Measurements from ENCODE around the gene MVB12B.

Gene MVB12B

DNA sequence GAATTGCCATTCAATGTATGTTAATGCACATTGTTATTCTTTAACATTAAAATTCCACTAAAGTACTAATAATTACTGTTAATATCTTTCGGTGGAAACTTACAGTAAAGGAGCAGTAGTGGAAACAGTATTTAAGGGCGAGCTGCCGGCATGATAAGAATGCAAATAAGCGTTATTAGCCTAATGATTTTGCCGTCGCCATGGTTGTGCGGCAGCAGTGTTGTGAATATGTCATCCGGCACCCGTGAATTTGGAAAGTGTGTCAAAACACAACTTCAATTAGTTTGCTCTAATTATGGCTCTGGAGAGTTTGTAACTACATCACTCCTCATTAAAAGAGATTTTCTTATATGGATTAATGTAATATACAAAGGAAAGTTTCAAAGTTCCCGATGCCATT, 81.4 kb downstream of the MVB12B start:
- no peak for DNase-seq (ENCODE audit: low read depth)

DNA sequence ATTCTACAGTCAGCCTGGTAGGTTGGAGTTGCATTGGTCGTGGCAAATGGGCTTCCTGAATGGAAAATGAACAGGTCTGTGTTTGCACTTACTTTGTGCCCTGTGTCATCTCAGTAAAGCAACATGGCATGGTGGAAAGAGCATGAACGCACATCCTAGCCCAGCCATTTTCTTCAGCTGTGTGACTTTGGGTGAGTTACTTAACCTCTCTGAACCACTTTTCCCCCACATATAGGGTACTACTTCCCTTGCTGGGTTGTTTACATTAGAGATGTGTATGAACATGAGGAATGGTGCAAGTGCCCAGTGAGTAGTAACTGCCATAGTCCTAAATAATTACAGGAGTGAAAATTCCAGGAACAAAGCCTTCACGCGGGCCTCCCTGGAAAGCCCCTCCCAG, 83.6 kb downstream of the MVB12B start:
- no peak for DNase-seq (ENCODE audit: low read depth)

DNA sequence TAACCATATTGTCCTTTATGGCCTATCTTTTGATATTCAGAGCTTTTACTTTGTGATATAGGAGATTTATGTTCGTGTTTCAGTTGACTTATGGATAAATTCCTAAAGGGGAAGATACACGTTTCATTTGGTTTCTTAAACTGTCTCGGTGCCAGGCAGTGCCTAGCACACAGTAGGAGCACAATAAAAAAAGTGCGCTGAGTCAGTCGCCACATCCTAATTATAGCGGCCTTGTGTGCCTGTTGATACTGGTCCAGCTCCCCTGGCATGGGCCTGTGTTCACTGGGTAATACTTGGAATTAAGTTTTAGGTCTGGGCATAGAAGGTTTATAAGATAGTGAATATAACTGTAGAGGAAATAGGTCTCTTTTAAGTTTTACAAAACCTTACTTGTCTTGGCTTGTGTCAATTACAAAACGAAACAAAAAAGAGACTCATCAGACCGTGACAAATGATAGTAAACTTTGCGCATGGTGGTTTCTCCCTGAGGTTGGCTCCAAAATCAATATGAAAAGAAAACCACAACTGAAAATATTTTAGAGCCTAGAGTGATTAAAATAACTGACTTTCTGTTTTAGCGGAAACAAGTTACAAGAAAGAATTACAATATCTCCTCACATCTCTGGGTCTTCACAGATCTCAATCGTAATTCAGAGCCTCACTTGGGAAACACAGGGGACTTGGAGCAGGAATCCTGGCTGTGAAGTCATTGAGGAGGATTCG, 84.8 kb downstream of the MVB12B start:
- DNase-seq (ENCODE audit: low read depth): no peak

DNA sequence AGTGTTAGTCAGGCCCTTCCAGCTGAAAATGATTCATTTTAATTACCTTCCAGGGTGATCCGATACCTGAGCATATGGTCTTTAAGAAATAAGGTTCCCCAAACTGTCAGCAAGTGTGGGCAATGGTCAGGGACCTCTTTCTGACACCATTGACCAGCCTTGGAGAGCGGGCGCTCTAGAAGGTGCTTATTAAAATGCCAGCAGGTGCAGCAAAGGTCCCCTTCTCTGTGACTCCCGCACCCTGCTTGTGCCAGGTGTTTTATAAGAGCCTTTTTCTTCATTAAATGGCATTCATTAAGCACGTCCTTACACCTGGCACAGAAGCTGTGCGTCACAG, 85.3 kb downstream of the MVB12B start:
- DNase-seq (ENCODE audit: low read depth): no peak

DNA sequence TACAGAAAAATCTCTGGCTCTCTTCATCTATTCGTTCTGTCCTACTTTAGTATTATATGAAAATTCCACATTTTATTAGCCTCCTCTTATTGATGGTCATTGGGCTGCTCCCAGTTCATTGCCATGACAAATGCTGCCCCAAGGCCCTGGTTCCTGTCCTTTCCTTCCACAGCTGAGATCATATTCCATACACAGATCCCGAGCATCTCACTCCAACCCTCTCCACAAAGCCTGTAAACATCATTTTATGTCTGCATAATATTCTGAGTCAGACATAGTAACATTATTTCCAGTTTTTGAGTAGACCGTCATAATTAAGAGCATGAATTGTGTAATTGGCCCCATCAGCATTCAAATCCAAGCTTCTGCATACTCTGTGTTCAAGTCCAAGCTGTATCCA, 86.3 kb downstream of the MVB12B start:
- DNase-seq (ENCODE audit: low read depth): no peak

DNA sequence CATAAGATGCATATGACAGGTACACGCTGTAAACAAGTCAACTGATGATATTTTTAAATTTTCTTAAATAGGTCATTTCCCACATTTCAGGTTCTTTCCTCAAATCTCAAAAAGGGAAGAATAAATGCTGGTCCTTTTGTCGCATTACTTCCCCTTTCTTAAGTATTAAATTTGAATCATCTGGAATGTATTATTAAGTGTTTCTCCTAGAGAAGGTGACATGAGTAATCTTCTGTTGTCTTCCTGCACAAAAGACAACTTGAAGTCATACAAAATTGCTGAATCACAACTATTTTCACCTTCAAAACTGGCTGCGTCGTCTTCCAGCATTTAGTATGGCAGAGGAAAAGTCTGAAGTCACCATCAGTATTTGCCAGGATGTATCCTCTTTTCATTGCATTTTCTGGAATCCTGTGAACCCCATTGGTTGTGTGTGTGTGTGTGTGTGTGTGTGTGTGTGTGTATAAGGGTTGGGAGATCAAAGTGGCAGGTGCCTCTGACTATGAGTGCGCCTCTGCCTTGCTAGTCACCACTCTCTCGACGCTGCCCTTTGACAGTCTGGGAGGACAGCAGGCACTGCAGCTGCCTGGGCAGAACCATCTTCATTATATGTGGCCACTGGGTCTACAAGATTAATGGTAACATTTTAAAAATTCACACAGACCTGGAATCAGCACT, 86.9 kb downstream of the MVB12B start:
- DNase-seq (ENCODE audit: low read depth): no peak

DNA sequence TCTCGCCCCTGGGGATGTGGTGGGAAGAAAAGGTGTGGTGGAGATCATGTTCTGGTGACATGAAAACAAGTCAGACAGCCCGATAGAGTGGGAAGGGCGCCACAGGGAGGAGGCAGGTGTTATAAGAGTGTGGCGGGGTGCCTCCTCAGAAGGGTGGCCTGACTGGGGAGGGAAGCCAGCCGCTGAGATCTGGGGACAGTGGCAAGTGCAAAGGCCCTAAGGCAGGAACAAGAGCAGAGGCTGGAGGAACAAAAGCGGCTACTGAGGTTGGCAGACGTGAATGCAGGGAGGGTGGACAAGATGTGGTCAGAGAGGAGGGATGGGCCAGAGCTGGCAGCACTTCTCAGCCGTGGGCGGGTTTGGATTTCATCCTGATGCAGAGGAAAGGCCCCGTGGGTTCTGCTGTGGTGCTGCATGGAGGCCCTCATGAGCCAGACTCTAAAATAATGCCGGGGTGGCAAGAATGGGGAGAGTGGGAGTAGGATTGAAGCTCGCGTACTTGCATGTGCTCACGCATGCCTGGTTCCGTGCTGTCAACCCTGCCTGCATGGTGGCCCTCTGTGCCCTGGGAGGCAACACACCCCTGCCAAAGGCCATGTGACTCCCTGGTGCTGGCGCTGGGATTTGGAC, 89.2 kb downstream of the MVB12B start:
- DNase-seq (ENCODE audit: low read depth): no peak

DNA sequence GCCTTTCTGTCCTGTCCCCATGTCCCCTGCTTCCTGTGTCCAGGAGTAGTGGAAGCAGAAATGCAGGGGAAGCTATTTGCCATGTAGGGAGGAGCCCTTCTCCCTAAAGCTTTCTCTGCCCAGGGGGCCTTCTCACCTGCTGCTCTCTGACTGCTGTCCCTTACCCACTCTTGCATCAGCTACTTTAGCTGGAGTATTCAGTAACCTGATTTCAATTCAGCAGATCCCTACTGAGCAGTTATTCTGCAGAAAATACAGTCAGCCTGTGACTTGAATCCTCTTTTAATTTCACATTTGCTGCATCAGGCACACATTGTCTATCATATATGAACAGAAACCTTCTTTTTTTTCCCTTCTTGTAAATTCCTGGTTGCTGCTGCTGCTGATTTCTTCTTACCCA, 90.4 kb downstream of the MVB12B start:
- no peak for DNase-seq (ENCODE audit: low read depth)

DNA sequence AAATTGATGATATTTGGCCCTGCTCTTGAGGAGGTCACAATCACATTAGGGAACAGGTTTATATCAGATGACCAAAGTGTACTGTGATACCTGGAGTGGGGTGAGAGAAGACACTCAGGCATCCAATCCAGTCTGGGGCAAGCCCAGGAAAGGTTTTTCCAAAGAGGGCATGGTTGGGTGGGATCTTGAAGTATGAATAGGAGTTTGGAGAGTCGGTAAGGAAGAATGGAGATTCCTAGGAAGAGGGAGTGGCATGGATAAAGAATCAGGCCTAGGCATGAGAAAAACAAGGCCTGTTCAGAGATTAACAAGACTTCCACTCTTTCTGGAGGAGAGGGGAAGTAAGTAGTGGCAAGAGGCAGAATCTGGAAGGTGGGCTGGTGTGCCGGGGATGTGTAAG, 91.1 kb downstream of the MVB12B start:
- no peak for DNase-seq (ENCODE audit: low read depth)

DNA sequence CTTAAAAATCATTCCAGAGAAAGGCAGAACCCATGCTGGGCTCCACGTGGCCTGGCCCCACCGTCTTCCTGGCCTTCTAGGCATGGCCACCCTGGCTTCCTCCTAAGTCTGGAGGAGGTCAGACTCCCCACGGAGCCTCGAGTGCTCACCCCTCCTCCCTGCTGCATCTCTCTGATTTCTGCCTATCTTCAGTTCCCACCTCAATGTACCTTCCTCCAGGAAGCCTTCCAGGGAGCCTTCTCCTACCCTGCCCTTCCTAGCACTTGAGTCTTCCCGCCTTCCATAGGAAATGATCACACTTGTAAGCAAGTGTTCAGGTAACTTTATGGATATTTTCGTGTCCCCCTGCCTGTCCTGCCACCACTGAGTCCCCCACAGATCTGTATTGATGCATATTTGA, 92.0 kb downstream of the MVB12B start:
- no peak for DNase-seq (ENCODE audit: low read depth)

DNA sequence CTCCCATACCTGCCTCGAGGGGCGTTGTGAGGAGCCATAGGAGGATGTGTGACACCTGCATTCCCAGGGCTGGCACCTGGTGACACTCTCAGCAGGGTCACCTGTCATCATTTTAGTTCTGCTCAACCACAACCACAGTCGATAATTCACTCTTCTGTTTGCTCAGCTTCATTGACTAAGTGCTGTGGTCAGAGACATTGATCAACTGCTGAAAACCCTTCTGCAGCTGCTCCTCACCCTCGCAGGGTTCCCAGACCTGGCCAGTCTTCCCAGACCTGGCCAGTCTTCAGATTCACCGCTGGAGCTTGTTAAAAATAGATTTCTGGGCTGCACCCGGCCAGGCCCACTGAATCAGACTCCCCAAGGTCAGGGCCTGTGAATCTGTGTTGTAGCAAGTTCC, 92.8 kb downstream of the MVB12B start:
- DNase-seq (ENCODE audit: low read depth): no peak

DNA sequence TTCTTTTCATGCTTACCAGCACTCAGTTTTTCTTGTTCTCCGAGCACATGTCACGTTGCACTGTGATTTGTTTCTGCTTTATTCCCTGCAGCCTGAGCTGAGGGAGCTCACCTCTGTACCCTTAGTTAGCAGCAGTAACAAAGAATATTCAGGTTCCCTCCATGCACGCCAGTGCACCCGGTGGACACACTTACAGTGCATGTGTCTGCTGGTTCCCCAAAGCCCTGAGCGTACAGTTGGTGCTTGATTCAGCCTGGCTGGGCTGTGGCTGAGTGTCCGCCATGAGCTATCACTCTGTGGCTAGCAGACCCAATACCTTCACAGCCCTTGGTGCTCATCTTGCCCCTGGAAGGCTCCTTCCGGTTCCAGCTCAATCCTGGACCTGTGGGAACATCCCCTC, 93.5 kb downstream of the MVB12B start:
- no peak for DNase-seq (ENCODE audit: low read depth)

DNA sequence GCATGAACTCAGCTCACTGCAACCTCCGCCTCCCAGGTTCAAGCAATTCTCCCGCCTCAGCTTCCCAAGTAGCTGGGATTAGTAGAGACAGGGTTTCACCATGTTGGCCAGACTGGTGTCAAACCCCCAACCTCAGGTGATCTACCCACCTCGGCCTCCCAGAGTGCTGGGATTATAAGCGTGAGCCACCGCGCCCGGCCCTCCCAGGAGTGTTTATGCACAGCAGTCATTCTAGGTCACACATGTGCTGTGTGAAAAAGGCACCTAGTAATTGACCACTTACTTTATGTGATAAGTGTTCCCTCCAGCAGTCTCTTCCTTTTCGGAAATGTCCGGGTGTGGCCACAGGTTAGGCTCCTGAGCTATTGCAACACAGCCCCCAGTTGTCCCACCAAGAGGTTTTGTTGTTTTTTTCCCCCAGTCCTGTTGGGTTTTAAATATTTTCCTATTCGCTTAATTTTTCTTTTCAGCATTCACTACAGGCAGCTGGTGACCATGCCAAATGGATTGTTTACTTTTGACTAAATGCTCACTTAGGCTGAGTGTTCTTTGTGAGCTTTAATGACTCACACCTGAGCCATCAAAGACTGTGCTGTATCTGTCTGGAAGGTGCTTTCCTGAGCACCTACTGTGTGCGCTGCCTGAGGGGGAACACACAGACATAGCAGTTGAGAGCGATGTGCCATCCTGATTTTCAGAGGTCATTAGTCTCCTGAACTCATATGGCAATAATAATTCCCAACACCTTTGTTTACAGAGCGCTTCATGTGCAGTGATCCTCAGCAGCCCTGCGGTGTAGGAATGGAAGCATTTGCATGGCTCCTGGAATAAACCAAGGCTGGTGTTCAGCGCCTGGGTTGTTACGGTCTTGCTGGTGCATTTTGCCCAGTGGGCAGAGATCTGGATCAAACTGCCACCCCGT, 94.3 kb downstream of the MVB12B start:
- no peak for DNase-seq (ENCODE audit: low read depth)

DNA sequence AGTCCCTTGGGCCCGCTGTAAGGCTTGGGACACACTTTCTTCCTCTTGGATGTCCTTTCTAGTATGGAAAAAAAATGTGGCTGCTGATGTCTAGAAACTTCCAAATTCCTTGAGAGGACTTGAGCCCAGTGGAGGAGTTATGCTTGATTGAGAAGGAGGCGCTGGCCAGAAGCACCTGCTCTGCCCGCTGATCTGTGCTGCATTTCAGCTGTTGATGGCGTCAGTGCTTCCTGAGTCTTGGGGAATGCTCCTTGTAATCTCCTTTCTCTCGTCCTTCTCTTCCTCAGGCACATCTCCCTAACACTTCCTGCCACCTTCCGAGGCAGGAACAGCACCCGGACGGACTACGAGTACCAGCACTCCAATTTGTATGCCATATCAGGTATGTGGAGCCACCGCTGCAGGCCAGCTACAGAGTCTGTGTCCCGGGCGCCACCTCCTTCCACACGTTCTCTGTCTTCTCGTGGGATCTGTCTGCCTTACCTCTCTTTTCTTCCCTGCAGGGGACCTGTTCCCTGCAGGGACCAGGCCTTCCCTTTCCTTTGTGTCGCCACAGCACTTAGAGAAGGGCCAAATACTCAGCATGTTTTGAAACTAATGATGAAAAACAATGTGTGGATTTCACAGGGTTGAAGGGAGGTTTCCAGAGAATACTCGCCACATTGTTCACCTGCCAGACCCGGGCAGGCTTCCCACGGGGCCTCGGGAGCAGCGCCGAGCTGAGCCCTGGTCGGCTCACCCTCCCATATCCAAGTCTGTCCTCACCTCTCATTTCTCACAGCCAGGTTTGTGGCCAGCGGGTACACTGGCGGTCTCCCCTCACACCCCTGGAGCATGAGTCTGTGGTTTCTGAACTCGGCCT, 95.2 kb downstream of the MVB12B start:
- no peak for DNase-seq (ENCODE audit: low read depth)

DNA sequence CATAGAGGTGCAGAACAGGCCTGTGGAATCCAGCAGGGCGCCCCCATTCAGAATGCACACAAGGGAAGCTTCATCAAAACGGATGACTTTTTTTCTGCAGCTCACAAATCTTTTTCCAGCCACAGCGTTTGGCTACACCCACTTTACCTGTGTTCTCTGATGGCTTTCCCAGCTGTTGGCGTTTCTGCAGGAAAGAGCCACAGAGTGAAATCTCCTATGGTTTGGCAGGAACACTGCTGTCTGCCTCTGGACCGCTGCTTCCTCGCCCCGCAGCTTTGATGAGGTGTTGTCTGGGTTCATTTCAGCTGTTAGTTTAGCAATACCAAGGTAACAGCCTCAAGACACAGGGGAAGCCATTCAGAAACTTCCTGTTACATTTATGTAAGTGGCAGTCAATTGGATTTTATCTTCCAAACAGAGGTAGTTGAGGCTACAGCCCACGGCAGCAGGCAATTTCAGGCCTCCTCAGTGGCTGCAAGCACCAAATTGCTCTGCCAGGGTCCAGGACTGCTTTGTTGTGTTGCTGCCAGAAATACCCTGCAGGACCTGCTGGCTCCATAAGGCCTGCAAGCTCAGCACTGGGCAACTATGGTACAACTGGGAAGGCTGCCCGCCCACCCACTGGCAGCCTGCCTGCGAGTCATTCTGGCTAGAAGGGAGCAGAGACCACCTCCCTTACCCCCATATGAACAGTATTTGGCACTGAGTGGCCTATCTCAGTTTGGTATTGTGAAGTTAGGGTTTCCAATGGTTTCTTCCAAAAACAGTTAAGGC, 96.7 kb downstream of the MVB12B start:
- no peak for DNase-seq (ENCODE audit: low read depth)

DNA sequence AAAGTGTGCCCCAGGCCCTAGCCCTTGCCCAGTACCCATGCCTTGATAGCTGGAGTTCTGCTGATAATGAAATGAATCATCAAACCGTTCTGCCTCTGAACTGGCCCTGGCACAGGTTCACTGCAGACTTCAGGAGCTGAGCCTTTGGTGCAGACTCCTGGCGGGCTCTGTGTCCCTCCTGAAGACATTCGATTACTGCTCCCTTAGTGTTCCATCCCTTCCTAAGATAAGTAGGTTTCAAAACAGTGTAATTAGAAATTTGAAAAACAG, 97.2 kb downstream of the MVB12B start:
- no peak for DNase-seq (ENCODE audit: low read depth)

DNA sequence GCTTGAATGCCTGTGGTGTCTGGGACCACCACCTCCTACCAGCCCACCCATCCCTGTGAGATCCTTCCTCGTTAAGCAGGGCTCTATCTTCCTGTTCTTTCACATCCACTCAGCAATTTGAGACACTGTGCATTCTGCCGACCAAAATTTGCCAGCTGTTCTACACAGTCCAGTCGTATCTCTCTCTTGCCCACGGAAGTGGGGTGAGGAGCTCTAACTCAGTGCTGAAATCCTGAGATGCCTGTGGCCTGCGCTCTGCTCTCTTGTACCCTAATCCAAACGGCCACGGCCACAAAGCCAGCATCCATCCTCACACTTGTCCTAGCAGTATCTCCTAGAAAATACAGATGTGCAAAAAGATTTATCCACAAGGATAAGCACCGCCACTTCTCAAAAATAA, 97.9 kb downstream of the MVB12B start:
- DNase-seq (ENCODE audit: low read depth): no peak

DNA sequence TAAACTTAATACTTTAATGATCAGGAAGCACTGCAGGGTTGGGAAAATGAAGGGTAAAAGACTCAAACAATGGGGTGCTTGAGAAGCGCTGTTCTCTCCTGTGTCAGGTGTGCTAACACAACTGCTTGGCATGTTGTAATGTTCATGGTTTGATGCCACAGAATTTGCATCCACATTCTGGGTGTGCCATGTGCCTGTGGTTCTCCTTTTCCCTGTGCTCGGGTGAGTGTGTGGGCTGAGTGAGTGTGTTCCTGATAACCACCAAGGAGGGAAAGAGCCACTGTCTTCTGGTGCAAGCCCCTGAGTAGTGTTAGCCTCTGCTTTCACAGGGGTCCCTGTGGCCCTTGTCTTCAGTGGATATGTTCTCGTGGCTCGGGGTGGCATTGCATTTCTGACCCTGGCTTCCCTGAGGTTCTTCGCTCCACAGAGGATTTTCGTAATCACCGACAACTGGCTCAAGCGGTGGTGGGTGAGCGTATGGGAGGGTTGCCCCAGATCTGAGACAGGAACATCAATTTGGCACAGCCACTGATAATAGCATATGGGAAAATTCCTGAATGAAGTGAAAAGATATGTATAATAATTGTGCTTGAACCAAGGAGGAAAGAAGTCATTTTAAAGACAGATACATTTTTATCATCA, 102.0 kb downstream of the MVB12B start:
- DNase-seq (ENCODE audit: low read depth): no peak

DNA sequence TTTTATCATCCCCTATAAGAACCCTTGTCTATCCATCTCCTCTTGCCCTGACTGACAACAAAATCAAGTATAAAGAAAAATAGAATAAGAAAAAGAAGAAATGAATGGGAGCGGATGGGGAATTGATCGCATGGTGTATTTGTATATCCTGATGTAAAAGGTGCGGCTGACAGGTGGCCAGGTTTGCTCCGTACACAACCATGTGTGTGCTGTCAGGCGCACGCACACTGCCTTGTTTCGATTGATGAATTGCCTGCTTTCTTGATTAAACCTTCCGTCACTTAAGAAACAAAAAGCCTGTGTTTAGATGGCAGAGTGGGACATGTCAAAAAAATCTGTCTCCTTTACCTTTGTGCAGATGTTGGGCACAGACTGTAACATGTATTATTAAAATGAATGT, 102.6 kb downstream of the MVB12B start:
- no peak for DNase-seq (ENCODE audit: low read depth)

DNA sequence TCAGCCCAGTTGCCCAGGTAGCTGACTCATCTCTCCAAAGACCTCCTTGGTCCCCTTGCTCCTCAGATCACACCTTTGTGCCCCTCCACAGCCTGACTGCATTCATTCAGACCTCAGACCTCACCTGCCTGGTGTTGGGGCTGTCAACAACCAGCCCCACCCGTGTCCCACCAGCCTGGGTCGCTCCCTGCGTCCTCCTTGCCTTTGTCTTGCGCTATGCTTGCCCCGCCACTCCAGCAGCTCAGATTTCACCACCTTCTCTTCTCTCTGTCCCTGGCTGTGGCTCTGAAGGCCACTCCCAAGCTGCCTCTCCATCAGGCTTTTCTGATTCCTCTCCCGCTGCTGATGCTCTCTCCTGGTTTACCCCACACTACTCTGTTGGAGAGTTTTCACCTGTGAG, 103.5 kb downstream of the MVB12B start:
- DNase-seq (ENCODE audit: low read depth): no peak
